EL (cell line): ENCODE data around the gene THBD.

Experiments used
- DNase-seq: peaks from one replicate; pipeline ENCODE4 v3.0.0-alpha.2; 2016

Gene THBD

GRCh38 chr20:23007886-23008655 is 41.4 kb downstream of the THBD start:
- DNase-seq, result no peak

- DNase-seq, result no peak
Measured at GRCh38 chr20:23007462-23007861, 42.0 kb downstream of the THBD start.

- no peak for DNase-seq
Measured at GRCh38 chr20:23005776-23006175, 43.7 kb downstream of the THBD start.

GRCh38 chr20:23003881-23004460 is 45.5 kb downstream of the THBD start:
- no peak for DNase-seq

GRCh38 chr20:23003077-23003635 is 46.3 kb downstream of the THBD start:
- no peak for DNase-seq

GRCh38 chr20:23002276-23002675 is 47.2 kb downstream of the THBD start:
- DNase-seq, result no peak

GRCh38 chr20:23000232-23000947 is 49.1 kb downstream of the THBD start:
- DNase-seq, result no peak

- no peak for DNase-seq
Measured at GRCh38 chr20:22999756-23000155, 49.7 kb downstream of the THBD start.

GRCh38 chr20:22998476-22998875 is 51.0 kb downstream of the THBD start:
- no peak for DNase-seq

- no peak for DNase-seq
Measured at GRCh38 chr20:22995923-22996322, 53.5 kb downstream of the THBD start.
